Glomerular visceral epithelial cell (primary cell): ENCODE data around the gene ZNF423.
"Not testable (repeated sequence)": the region's sequence is repeated elsewhere in the genome, so short reads cannot be mapped to it uniquely, and the experiment has no call there.

ENCODE experiments used
- DNase-seq: peaks from one replicate; pipeline ENCODE4 v3.0.0-alpha.2; 2016; ENCODE audit errors: extremely low spot score

ZNF423 gene

GRCh38 chr16:49697631-49698452 is 158.1 kb downstream of the ZNF423 start:
- no peak for DNase-seq

GRCh38 chr16:49696414-49697101 is 159.4 kb downstream of the ZNF423 start:
- DNase-seq: no peak

- no peak for DNase-seq
Measured at GRCh38 chr16:49695782-49696413, 160.0 kb downstream of the ZNF423 start.

GRCh38 chr16:49693445-49693844 is 162.5 kb downstream of the ZNF423 start:
- no peak for DNase-seq

- no peak for DNase-seq
Measured at GRCh38 chr16:49690778-49691177, 165.1 kb downstream of the ZNF423 start.

GRCh38 chr16:49688036-49688697 is 167.7 kb downstream of the ZNF423 start:
- DNase-seq: no peak

- DNase-seq: no peak
Measured at GRCh38 chr16:49687476-49688002, 168.4 kb downstream of the ZNF423 start.

GRCh38 chr16:49684696-49685095 is 171.2 kb downstream of the ZNF423 start:
- DNase-seq: no peak

GRCh38 chr16:49682577-49683165 is 173.2 kb downstream of the ZNF423 start:
- DNase-seq: no peak

GRCh38 chr16:49681217-49681883 is 174.6 kb downstream of the ZNF423 start:
- no peak for DNase-seq

- DNase-seq: no peak
Measured at GRCh38 chr16:49679095-49679494, 176.8 kb downstream of the ZNF423 start.

- not testable (repeated sequence) for DNase-seq
Measured at GRCh38 chr16:49677661-49678060, 178.3 kb downstream of the ZNF423 start.

- DNase-seq: no peak
Measured at GRCh38 chr16:49675413-49675812, 180.5 kb downstream of the ZNF423 start.

- no peak for DNase-seq
Measured at GRCh38 chr16:49674990-49675389, 180.9 kb downstream of the ZNF423 start.

- no peak for DNase-seq
Measured at GRCh38 chr16:49674351-49674851, 181.5 kb downstream of the ZNF423 start.

- no peak for DNase-seq
Measured at GRCh38 chr16:49673442-49673841, 182.5 kb downstream of the ZNF423 start.

- DNase-seq: no peak
Measured at GRCh38 chr16:49672753-49673152, 183.2 kb downstream of the ZNF423 start.

GRCh38 chr16:49671333-49671732 is 184.6 kb downstream of the ZNF423 start:
- no peak for DNase-seq

- no peak for DNase-seq
Measured at GRCh38 chr16:49670627-49671026, 185.3 kb downstream of the ZNF423 start.

- DNase-seq: no peak
Measured at GRCh38 chr16:49665482-49666230, 190.3 kb downstream of the ZNF423 start.
